ENCODE data around the gene ELK3.

DNA sequence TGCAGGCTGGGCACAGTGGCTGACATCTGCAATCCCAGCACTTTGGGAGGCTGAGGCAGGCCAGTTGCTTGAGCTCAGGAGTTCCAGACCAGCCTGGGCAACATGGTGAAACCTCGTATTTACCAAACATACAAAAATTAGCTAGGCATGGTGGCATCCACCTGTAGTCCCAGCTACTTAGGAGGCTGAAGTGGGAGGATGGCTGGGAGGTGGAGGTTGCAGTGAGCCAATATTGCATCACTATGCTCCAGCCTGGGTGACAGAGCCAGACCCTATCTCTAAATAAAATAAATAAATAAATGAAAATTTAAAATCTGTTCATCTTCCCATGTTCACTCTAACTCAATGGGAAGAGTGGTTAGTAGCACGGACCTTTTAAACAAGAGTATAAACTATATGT is 71.2 kb downstream of the ELK3 start:
- TF ChIP-seq, protein P1, sequence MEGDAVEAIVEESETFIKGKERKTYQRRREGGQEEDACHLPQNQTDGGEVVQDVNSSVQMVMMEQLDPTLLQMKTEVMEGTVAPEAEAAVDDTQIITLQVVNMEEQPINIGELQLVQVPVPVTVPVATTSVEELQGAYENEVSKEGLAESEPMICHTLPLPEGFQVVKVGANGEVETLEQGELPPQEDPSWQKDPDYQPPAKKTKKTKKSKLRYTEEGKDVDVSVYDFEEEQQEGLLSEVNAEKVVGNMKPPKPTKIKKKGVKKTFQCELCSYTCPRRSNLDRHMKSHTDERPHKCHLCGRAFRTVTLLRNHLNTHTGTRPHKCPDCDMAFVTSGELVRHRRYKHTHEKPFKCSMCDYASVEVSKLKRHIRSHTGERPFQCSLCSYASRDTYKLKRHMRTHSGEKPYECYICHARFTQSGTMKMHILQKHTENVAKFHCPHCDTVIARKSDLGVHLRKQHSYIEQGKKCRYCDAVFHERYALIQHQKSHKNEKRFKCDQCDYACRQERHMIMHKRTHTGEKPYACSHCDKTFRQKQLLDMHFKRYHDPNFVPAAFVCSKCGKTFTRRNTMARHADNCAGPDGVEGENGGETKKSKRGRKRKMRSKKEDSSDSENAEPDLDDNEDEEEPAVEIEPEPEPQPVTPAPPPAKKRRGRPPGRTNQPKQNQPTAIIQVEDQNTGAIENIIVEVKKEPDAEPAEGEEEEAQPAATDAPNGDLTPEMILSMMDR (IDR thresholded peaks at IDR 0.05; ENCODE audit: borderline replicate concordance, extremely low read depth, low read length, poor library complexity, severe bottlenecking), result no peak
- no peak for TF ChIP-seq EZH2 (IDR thresholded peaks at IDR 0.05; ENCODE audit: borderline replicate concordance, low read depth, low read length, severe bottlenecking)
